Measurements from ENCODE around the gene YAP1.
A peak's percentile ranks its signal among the peaks of the same experiment; 100 is the strongest.

Gene YAP1

GRCh38 chr11:102109896-102110760 is at the start of gene YAP1:
TSS of gene YAP1 (plus strand) at chr11:102110447. CDS start at chr11:102110849, 402 bp downstream.
- no peak for TF ChIP-seq CTCF (conservative IDR thresholded peaks at IDR 0.05)
- H3K27ac ChIP-seq: peak within 1 kb of the TSS; percentile 83

GRCh38 chr11:102061276-102061675 is 49.0 kb upstream of the YAP1 start:
- no peak overlapping the region for H3K27ac ChIP-seq
- peak; percentile 52 for TF ChIP-seq CTCF (conservative IDR thresholded peaks at IDR 0.05)

GRCh38 chr11:102062106-102062505 is 48.1 kb upstream of the YAP1 start:
- H3K27ac ChIP-seq: no peak overlapping the region
- TF ChIP-seq CTCF (conservative IDR thresholded peaks at IDR 0.05): no peak

GRCh38 chr11:102064316-102064715 is 45.9 kb upstream of the YAP1 start:
- TF ChIP-seq CTCF (conservative IDR thresholded peaks at IDR 0.05): no peak
- no peak overlapping the region for H3K27ac ChIP-seq

- no peak overlapping the region for H3K27ac ChIP-seq
- no peak for TF ChIP-seq CTCF (conservative IDR thresholded peaks at IDR 0.05)
Observed at GRCh38 chr11:102070766-102071165, 39.5 kb upstream of the YAP1 start.

- TF ChIP-seq CTCF (conservative IDR thresholded peaks at IDR 0.05): no peak
- H3K27ac ChIP-seq: no peak overlapping the region
Observed at GRCh38 chr11:102071497-102072472, 38.5 kb upstream of the YAP1 start.

GRCh38 chr11:102073253-102073652 is 37.0 kb upstream of the YAP1 start:
- no peak for TF ChIP-seq CTCF (conservative IDR thresholded peaks at IDR 0.05)
- no peak overlapping the region for H3K27ac ChIP-seq

Data from VCaP (cell line).